ENCODE data around the gene UBE2B.

DNA sequence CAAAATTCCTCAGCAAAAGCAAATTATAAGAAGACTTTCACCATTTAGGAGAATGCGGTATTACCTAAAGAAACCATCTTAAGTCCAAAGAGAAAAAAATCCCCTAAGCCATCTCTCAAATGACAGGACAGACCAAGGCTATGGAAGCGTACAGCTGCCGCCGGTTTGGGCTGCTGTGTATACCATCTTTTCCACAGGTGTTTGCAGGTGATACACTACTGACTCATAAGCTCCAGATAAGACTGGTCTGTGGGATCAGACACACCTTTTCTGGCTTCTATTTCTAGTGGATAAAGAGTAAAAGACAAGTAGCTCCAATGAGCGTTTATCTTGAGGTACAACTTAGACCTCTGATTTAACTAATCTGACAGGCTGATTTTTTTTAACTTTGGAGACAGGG is 32.6 kb downstream of the UBE2B start:
- TF ChIP-seq, protein P1, sequence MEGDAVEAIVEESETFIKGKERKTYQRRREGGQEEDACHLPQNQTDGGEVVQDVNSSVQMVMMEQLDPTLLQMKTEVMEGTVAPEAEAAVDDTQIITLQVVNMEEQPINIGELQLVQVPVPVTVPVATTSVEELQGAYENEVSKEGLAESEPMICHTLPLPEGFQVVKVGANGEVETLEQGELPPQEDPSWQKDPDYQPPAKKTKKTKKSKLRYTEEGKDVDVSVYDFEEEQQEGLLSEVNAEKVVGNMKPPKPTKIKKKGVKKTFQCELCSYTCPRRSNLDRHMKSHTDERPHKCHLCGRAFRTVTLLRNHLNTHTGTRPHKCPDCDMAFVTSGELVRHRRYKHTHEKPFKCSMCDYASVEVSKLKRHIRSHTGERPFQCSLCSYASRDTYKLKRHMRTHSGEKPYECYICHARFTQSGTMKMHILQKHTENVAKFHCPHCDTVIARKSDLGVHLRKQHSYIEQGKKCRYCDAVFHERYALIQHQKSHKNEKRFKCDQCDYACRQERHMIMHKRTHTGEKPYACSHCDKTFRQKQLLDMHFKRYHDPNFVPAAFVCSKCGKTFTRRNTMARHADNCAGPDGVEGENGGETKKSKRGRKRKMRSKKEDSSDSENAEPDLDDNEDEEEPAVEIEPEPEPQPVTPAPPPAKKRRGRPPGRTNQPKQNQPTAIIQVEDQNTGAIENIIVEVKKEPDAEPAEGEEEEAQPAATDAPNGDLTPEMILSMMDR (IDR thresholded peaks at IDR 0.05), result no peak
- TF ChIP-seq SIN3A (IDR thresholded peaks at IDR 0.05; ENCODE audit: borderline replicate concordance, insufficient read depth, low read depth, low read length) (no peak), POLR2AphosphoS5 (IDR thresholded peaks at IDR 0.05; ENCODE audit: low read depth, low read length) (no peak), TCF7L2 (IDR thresholded peaks at IDR 0.05; ENCODE audit: low read depth, low read length) (no peak)
- TF ChIP-seq, protein P2, sequence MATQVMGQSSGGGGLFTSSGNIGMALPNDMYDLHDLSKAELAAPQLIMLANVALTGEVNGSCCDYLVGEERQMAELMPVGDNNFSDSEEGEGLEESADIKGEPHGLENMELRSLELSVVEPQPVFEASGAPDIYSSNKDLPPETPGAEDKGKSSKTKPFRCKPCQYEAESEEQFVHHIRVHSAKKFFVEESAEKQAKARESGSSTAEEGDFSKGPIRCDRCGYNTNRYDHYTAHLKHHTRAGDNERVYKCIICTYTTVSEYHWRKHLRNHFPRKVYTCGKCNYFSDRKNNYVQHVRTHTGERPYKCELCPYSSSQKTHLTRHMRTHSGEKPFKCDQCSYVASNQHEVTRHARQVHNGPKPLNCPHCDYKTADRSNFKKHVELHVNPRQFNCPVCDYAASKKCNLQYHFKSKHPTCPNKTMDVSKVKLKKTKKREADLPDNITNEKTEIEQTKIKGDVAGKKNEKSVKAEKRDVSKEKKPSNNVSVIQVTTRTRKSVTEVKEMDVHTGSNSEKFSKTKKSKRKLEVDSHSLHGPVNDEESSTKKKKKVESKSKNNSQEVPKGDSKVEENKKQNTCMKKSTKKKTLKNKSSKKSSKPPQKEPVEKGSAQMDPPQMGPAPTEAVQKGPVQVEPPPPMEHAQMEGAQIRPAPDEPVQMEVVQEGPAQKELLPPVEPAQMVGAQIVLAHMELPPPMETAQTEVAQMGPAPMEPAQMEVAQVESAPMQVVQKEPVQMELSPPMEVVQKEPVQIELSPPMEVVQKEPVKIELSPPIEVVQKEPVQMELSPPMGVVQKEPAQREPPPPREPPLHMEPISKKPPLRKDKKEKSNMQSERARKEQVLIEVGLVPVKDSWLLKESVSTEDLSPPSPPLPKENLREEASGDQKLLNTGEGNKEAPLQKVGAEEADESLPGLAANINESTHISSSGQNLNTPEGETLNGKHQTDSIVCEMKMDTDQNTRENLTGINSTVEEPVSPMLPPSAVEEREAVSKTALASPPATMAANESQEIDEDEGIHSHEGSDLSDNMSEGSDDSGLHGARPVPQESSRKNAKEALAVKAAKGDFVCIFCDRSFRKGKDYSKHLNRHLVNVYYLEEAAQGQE (IDR thresholded peaks at IDR 0.05; ENCODE audit: insufficient read depth in 1 of 2, low read depth in 2 of 2, low read length in 1 of 2), result no peak
